CD4-positive, alpha-beta T cell treated with Interleukin-17A for 4 hours (primary cell): ENCODE measurements around the gene TMEM215.
"Not testable (repeated sequence)": the region's sequence is repeated elsewhere in the genome, so short reads cannot be mapped to it uniquely, and the experiment has no call there.

Source experiments
- DNase-seq: peaks from one replicate; pipeline ENCODE4 v3.0.0-alpha.2; 2020; ENCODE audit warnings: mixed read lengths

TMEM215 gene, protein sequence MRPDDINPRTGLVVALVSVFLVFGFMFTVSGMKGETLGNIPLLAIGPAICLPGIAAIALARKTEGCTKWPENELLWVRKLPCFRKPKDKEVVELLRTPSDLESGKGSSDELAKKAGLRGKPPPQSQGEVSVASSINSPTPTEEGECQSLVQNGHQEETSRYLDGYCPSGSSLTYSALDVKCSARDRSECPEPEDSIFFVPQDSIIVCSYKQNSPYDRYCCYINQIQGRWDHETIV

DNA sequence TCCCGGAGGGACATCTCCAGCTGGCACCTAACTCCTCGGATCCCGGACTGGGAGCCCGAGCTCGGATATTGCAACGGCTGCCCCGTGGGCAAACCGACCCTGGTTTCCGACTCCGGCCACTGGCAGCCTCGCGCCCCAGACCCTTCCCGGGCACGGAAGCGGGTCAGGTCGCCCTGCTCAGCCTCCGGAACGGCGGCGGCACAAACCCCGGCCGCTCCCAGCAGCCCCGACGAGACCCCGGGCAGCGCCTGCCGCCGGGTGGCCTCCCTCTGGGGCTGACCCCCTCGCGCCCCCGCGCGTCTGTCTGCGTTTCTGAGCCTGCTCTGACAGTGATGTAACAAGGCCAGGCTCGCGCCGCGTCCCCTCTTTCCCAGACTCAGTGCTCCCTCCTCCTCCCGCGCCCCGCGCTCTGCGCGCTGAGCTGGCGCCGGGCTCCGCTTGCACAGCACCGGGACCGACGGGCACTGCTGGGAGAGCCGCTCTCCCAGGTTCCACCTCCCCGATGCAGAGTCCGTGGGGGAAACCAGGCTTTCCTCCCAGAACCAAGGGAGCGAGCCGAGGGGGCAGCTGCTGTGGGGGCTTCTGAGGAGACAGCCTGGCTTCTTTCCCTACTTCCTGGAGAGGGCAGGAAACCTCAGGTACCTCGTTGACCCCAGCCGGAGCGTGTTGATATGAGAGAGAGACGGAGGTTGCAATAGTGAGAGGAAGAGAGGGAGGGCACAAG is at the start of gene TMEM215:
TSS of gene TMEM215 (plus strand) at position 373 of the 724 bp plus-strand sequence. CDS start 644 bp downstream, outside the sequence.
- no peak for DNase-seq

DNA sequence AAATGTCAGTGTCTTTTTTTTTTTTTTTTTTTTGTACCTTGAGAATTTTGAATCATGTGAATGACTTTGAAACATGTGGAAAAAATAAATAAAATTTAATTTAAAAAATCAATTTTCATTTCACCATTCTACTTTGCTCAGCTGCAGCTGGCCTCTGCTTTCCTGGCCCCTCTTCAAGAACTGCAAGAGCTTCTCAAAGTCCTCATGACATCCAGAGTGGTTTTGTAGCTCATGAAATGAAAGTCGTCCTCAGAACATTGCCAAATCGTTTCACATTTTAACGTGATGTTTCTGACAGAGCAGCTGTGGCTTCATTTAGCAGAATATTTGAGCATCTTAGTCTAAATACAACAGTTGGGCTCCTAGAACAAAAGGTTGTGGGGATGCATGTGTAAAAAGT is 47.9 kb upstream of the TMEM215 start:
- no peak for DNase-seq

GRCh38 chr9:32737378-32737777 is 46.0 kb upstream of the TMEM215 start:
- DNase-seq, result no peak

GRCh38 chr9:32738501-32739172 is 44.7 kb upstream of the TMEM215 start:
- DNase-seq, result no peak

DNA sequence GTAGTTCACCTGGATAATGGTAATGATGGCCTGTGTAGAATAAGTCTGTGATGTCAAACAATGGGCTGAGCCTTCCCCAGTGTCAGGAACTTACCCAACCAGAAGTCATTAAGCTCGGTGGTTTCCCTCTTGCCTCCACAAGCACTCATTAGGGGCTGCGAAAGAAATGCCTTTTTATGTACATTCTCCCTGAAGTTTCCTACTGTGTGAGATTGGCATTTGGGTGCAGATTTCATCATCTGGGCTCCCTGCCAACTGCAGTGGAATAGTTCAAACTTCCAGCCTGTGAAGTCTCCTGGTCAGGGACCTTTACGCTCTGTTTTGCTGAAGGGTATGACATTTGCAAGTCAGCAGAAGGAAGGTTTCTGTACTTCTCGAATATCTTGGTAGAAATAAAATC is 41.6 kb upstream of the TMEM215 start:
- no peak for DNase-seq

GRCh38 chr9:32742296-32742695 is 41.0 kb upstream of the TMEM215 start:
- no peak for DNase-seq

DNA sequence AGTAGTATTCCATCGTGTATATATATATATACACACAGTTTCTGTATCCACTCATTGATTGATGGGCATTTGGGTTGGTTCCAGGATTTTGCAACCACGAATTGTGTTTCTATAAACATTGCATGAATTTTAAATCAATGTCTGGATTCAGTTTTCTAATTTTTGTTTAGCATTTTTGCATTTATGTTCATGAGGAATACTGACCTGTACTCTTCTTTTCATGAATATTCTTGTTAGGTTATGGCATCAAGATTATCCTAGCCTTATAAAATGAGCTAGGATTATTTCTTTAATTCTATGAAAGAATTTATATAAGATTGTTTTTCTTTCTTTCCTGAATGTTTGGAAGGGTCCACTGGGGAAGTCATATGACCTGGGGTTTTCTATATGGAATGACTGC is 35.3 kb upstream of the TMEM215 start:
- no peak for DNase-seq

GRCh38 chr9:32755730-32756129 is 27.6 kb upstream of the TMEM215 start:
- DNase-seq, result no peak

DNA sequence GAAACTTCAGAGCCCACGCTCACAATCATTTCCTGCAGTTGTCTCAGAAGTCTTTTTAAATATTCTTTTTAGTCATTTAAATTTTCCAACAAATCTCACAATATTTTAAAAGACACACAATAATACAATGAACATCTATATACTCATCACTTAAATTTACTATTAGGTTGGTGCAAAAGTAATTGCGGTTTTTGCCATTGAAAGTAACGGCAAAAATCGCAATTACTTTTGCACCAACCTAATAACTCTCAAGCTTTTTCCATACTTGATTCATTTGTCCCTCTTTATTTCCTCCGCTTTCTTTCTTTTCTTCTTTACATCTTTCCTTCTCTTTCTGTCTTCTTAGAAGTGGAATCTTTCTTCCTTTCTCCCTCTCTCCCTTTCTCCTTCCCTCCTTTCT is 19.2 kb upstream of the TMEM215 start:
- DNase-seq, result no peak

DNA sequence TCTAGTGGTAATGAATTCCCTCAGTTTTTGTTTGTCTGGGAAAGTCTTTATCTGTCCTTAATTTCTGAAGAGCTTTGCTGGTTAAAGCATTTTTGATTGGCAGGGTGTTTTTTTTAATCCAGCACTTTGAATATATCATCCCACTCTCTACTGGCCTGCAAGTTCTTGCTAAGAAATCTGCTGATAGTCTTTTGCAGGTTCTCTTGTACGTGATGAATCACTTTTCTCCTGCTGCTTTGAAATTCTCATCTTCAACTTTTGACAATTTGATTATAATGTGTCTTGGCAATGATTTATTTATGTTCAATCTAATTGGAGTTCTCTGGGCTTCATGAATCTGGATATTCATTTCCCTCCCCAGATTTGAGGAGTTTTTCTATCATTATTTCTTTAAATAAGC is 8.1 kb upstream of the TMEM215 start:
- DNase-seq, result no peak

GRCh38 chr9:32776201-32776600 is 7.1 kb upstream of the TMEM215 start:
- DNase-seq, result no peak

DNA sequence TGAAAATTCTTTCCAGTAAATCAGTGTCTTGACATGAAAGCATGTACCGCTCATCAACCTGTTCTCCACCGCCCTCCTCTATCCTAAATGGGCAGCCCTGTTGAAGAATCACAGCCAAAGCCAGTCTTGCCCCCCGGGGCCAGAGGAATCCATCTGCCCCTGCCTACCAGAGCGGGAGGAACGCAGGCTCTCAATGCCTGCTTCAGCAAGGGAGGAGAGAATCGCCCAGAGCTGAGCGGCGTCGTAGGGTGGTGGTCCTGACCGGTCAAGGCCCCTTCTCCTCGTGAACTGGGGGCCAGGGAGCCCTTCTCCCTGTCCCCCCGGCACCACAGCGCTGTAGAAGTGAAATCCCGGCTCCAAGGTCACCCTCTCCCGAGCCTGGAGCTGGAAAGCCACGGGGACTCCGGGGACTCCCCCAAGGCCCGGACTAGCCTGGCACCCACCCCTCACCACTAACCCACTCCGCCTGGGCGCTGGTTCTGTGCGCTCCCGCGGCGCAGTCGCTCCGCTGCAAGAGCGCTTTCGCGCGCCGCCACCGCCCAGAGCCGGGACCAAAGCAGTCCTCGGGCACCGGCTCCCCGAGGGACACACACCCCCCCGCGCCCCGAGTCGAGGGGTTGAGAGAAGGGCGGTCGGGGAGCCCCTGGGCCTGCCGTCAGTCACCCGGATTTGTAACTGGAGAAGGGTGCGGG is 718 bp upstream of the TMEM215 start:
- no peak for DNase-seq

GRCh38 chr9:32787816-32788215 is 4.5 kb downstream of the TMEM215 start:
- DNase-seq, result no peak

DNA sequence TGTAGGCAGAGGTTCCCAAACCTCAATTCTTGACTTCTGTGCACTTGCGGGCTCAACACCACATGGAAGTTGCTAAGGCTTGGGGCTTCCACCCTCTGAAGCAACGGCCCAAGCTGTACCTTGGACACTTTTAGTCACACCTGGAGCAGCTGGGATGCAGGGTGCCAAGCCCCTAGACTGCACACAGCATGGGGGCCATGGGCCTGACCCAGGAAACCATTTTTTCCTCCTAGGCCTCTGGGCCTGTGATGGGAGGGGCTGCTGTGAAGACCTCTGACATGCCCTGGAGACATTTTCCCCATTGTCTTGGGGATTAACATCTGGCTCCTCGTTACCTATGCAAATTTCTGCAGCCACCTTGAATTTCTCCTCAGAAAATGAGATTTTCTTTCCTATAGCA is 12.7 kb downstream of the TMEM215 start:
- not testable (repeated sequence) for DNase-seq

DNA sequence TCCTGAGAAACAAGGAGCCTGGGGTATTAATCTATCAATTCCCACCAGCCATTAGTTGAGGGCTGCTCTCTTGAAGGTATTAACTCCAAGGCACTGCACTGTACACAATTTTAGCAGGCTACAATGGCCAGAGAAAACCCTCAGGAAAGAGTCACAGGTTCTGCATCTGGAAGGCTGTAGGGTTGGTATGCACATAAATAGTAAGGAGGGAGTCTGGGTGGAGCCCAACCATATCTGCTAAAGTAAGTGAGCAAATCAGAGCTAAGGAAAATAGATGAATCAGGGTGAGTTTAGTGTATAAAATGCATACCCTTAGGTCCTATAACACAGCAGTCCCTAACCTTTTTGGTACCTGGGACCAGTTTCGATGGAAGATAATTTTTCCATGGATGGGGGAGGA is 18.2 kb downstream of the TMEM215 start:
- DNase-seq, result no peak

DNA sequence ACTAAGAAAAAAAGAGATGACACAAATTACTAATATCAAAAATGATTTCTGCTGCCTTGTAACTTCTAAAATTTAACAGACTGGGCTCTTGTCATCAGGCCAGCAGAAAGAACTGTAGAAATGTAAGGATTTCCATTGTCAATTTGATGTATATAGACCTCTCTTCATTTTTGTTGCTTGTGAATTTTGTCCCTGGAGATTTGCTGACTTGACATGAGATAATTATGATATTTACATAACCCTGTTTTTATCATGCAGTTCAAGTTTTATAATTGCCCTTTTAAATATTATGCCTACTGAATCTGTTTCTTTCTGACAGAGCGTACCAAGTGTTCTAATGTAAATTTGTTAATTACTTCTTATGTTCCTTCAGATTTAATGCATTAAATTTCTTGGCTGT is 23.9 kb downstream of the TMEM215 start:
- DNase-seq, result no peak

DNA sequence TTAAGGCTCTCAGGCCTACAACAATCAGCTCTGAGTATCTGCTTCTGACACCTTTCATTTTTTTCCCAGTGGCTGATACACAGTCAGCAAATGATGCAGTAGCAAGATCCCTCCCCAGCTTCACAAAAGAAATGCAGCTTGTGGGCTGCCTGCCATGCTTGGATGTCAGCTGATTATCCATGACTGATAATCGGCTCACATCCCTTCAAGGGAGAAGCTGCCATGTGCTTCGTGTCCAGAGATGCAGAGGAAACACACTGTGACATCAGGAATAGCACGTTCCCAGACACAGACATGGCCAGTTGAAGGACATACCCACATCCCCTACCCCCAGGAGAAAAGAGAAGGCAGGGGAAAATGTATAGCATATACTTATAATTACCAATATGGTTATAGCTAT is 27.9 kb downstream of the TMEM215 start:
- no peak for DNase-seq

- no peak for DNase-seq
These were observed 37.0 kb downstream of the TMEM215 start for GRCh38 chr9:32820322-32820721.

GRCh38 chr9:32823101-32823500 is 39.8 kb downstream of the TMEM215 start:
- no peak for DNase-seq

- DNase-seq, result no peak
These were observed 40.2 kb downstream of the TMEM215 start for GRCh38 chr9:32823551-32823950.

DNA sequence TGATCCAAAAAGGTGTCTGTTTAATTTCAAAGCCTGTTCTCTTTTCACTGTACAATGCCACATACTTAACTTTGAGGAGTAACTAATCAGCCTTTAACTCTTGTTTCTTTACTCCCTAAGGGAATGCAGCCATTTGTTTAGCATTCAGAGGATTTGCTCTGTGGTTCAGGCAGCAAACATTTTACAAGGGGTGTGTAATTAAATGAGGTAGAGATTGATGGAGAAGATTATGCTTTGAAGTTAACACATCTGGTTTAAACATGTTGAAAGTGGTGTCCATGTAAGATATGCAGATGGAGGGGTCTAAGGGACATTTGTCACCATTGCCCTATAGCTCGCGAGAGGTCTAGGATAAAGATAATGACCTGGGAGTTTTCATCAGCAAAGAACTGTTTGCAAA is 41.9 kb downstream of the TMEM215 start:
- DNase-seq, result no peak

DNA sequence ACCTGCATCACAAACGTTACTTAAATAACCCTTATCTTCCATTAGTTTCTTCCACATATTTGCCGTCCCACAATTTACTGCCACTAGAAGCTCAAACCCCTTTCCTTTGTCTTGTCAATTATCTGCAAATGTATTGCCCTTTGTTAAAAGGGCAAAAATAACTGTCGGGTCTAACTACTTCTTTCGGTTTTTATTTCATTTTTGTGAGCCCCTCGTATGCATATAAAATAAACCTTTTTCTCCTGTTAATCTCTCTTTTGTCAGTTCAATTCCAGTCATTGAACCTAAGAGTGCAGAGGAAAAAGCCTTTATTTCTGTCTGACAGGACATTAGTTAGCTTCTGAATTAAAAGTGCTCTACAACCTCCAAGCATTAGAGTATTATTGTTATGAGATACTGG is 45.5 kb downstream of the TMEM215 start:
- no peak for DNase-seq

GRCh38 chr9:32832346-32832745 is 49.0 kb downstream of the TMEM215 start:
- no peak for DNase-seq
